Measurements from ENCODE around the gene SLX9.
"Not testable (repeated sequence)": the region's sequence is repeated elsewhere in the genome, so short reads cannot be mapped to it uniquely, and the experiment has no call there.

SLX9 gene

GRCh38 chr21:45018131-45019075 lies 78.6 kb downstream of the SLX9 start:
- no peak for ATAC-seq
- H3K9me3 Mint-ChIP-seq = peaks cover under 1% of the 10 kb centered on the region
- H3K27ac Mint-ChIP-seq = peak overlapping the region; percentile 61
- H3K4me1 Mint-ChIP-seq = peaks cover 9% of the 10 kb centered on the region
- DNase-seq (ENCODE audit: low spot score in 2 of 2) = no peak
- H3K4me3 Mint-ChIP-seq = peak overlapping the region; percentile 69
- H3K36me3 Mint-ChIP-seq = no peaks in the 10 kb centered on the region

GRCh38 chr21:45019076-45019886 lies 79.5 kb downstream of the SLX9 start:
- DNase-seq (ENCODE audit: low spot score in 2 of 2) (no peak), ATAC-seq (no peak)
- peaks cover 9% of the 10 kb centered on the region for H3K4me1 Mint-ChIP-seq
- H3K36me3 Mint-ChIP-seq = no peaks in the 10 kb centered on the region
- no peak overlapping the region for H3K27ac Mint-ChIP-seq
- H3K4me3 Mint-ChIP-seq = peak overlapping the region; percentile 15
- peaks cover 5% of the 10 kb centered on the region for H3K9me3 Mint-ChIP-seq

- DNase-seq (ENCODE audit: low spot score in 2 of 2) (no peak), ATAC-seq (peak; percentile 29)
- H3K36me3 Mint-ChIP-seq = no peaks in the 10 kb centered on the region
- H3K4me3 Mint-ChIP-seq = peak overlapping the region; percentile 15
- H3K4me1 Mint-ChIP-seq = peaks cover 9% of the 10 kb centered on the region
- H3K9me3 Mint-ChIP-seq = peaks cover 5% of the 10 kb centered on the region
- H3K27ac Mint-ChIP-seq = no peak overlapping the region
Measured at GRCh38 chr21:45019887-45020537, 80.2 kb downstream of the SLX9 start.

GRCh38 chr21:45020629-45021427 lies 81.0 kb downstream of the SLX9 start:
- no peak for DNase-seq (ENCODE audit: low spot score in 2 of 2)
- Mint-ChIP-seq H3K36me3 (no peaks in the 10 kb centered on the region), H3K4me1 (peaks cover 9% of the 10 kb centered on the region), H3K27ac (no peak overlapping the region), H3K4me3 (no peak overlapping the region), H3K9me3 (peaks cover 5% of the 10 kb centered on the region)
- ATAC-seq = no peak

GRCh38 chr21:45021428-45022347 lies 81.9 kb downstream of the SLX9 start:
- H3K9me3 Mint-ChIP-seq = peaks cover 5% of the 10 kb centered on the region
- no peaks in the 10 kb centered on the region for H3K36me3 Mint-ChIP-seq
- ATAC-seq = no peak
- no peak for DNase-seq (ENCODE audit: low spot score in 2 of 2)
- peaks cover 9% of the 10 kb centered on the region for H3K4me1 Mint-ChIP-seq
- H3K27ac Mint-ChIP-seq = no peak overlapping the region
- no peak overlapping the region for H3K4me3 Mint-ChIP-seq

- no peak for ATAC-seq
- Mint-ChIP-seq H3K9me3 (peaks cover 5% of the 10 kb centered on the region), H3K27ac (no peak overlapping the region), H3K4me3 (no peak overlapping the region), H3K36me3 (no peaks in the 10 kb centered on the region), H3K4me1 (peaks cover 9% of the 10 kb centered on the region)
- no peak for DNase-seq (ENCODE audit: low spot score in 2 of 2)
Measured at GRCh38 chr21:45022348-45022675, 82.5 kb downstream of the SLX9 start.

GRCh38 chr21:45022736-45023135 lies 82.9 kb downstream of the SLX9 start:
- DNase-seq (ENCODE audit: low spot score in 2 of 2) = no peak
- Mint-ChIP-seq H3K4me3 (no peak overlapping the region), H3K4me1 (peaks cover 5% of the 10 kb centered on the region), H3K27ac (no peak overlapping the region), H3K9me3 (peaks cover 5% of the 10 kb centered on the region), H3K36me3 (no peaks in the 10 kb centered on the region)
- no peak for ATAC-seq

- ATAC-seq; H3K9me3 Mint-ChIP-seq; H3K27ac Mint-ChIP-seq; H3K36me3 Mint-ChIP-seq; H3K4me3 Mint-ChIP-seq; DNase-seq (ENCODE audit: low spot score in 2 of 2); H3K4me1 Mint-ChIP-seq: not testable (repeated sequence)
Measured at GRCh38 chr21:45024516-45024915, 84.7 kb downstream of the SLX9 start.

GRCh38 chr21:45026066-45026745 lies 86.4 kb downstream of the SLX9 start:
- Mint-ChIP-seq H3K9me3 (peaks cover 5% of the 10 kb centered on the region), H3K27ac (no peak overlapping the region), H3K4me1 (no peaks in the 10 kb centered on the region), H3K36me3 (no peaks in the 10 kb centered on the region), H3K4me3 (no peak overlapping the region)
- DNase-seq (ENCODE audit: low spot score in 2 of 2) (no peak), ATAC-seq (no peak)

All from stimulated activated effector memory CD8-positive, alpha-beta T cell treated with anti-CD3 and anti-CD28 coated beads, Interleukin-12 subunit alpha, Interleukin-12 subunit beta, amount 100 ng/mL, for 72 hours (primary cell).